GM21786 (cell line): ENCODE measurements around the gene FBXL14.
"Not testable (repeated sequence)": the region's sequence is repeated elsewhere in the genome, so short reads cannot be mapped to it uniquely, and the experiment has no call there.

Source experiments
- ATAC-seq: cut with Tn5 transposase; IDR thresholded peaks from one replicate; pipeline ENCODE4 v1.9.1; 2021; ENCODE audit not compliant: unreplicated experiment

Gene FBXL14

GRCh38 chr12:1574865-1575259 lies 19.5 kb downstream of the FBXL14 start:
- ATAC-seq, result no peak

GRCh38 chr12:1573960-1574864 lies 20.2 kb downstream of the FBXL14 start:
- no peak for ATAC-seq

- no peak for ATAC-seq
Observed at GRCh38 chr12:1572731-1573130, 21.6 kb downstream of the FBXL14 start.

- no peak for ATAC-seq
Observed at GRCh38 chr12:1567852-1568251, 26.5 kb downstream of the FBXL14 start.

- no peak for ATAC-seq
Observed at GRCh38 chr12:1566449-1567135, 27.8 kb downstream of the FBXL14 start.

GRCh38 chr12:1565172-1565571 lies 29.2 kb downstream of the FBXL14 start:
- no peak for ATAC-seq

GRCh38 chr12:1564067-1564466 lies 30.3 kb downstream of the FBXL14 start:
- ATAC-seq, result no peak

- ATAC-seq, result no peak
Observed at GRCh38 chr12:1562813-1563407, 31.5 kb downstream of the FBXL14 start.

- no peak for ATAC-seq
Observed at GRCh38 chr12:1560704-1561103, 33.7 kb downstream of the FBXL14 start.

GRCh38 chr12:1559676-1560091 lies 34.7 kb downstream of the FBXL14 start:
- ATAC-seq, result no peak

- not testable (repeated sequence) for ATAC-seq
Observed at GRCh38 chr12:1558108-1558507, 36.3 kb downstream of the FBXL14 start.

GRCh38 chr12:1553987-1554982 lies 40.1 kb downstream of the FBXL14 start:
- peak; percentile 95 for ATAC-seq

GRCh38 chr12:1553536-1553935 lies 40.8 kb downstream of the FBXL14 start:
- no peak for ATAC-seq

- no peak for ATAC-seq
Observed at GRCh38 chr12:1552911-1553491, 41.4 kb downstream of the FBXL14 start.

- no peak for ATAC-seq
Observed at GRCh38 chr12:1552171-1552570, 42.2 kb downstream of the FBXL14 start.

- no peak for ATAC-seq
Observed at GRCh38 chr12:1551496-1551895, 42.9 kb downstream of the FBXL14 start.

GRCh38 chr12:1546931-1547640 lies 47.3 kb downstream of the FBXL14 start:
- ATAC-seq, result no peak

- no peak for ATAC-seq
Observed at GRCh38 chr12:1544996-1545700, 49.2 kb downstream of the FBXL14 start.

GRCh38 chr12:1542599-1542998 lies 51.8 kb downstream of the FBXL14 start:
- ATAC-seq, result no peak
